Right atrium auricular region (tissue), 2 donors: ENCODE data around the gene PRR20G. TPM values are rescaled to one million over a fixed set of nuclear protein-coding genes. Genes with fewer than 3 reads are reported as not detected.

Experiments
- DNase-seq: peaks from one replicate; pipeline ENCODE4 v3.0.0-alpha.2; 2019; ENCODE audit warnings: low spot score
- H3K27ac ChIP-seq, 2 donors: fragments of 200-600 bp; sonication (generic); 1 replicate in 1 of 2; 2 replicates in 1 of 2; pipeline ENCODE4 v1.5.1; 2016 to 2019
- H3K27me3 ChIP-seq, 2 donors: fragments of 200-600 bp; sonication (generic); one replicate each; pipeline versions ENCODE4 v1.5.1 to v1.6.0; 2017 to 2019
- H3K36me3 ChIP-seq: fragments of 200-600 bp; sonication (generic); one replicate; pipeline ENCODE4 v1.5.1; 2016
- H3K4me1 ChIP-seq, 2 donors: fragments of 200-600 bp; sonication (generic); one replicate each; pipeline versions ENCODE4 v1.5.1 to v1.6.0; 2017 to 2019
- H3K4me3 ChIP-seq, 2 donors: fragments of 200-600 bp; sonication (generic); 1 replicate in 1 of 2; 2 replicates in 1 of 2; pipeline ENCODE4 v1.5.1; 2017 to 2019; ENCODE audit warnings: mild to moderate bottlenecking in 1 of 2, moderate library complexity in 1 of 2
- H3K9me3 ChIP-seq, 2 donors: fragments of 200-600 bp; sonication (generic); one replicate each; pipeline ENCODE4 v1.5.1; 2019
- total RNA-seq, 2 donors: library from RNA; depleted of rRNA; stranded (reverse); fragments of >200 nt; gene quantifications; one replicate each; pipeline ENCODE4 v1.1.0, GENCODE V29; 2016
- TF ChIP-seq, protein P1 (sequence below), 2 donors: fragments of 200-600 bp; sonication (generic); IDR thresholded peaks; one replicate each; pipeline ENCODE4 v1.5.1; 2019; ENCODE audit warnings: antibody characterized with exemption in 2 of 2

The PRR20G gene
- total RNA-seq, 2 donors from 2014 or later: not detected

DNA sequence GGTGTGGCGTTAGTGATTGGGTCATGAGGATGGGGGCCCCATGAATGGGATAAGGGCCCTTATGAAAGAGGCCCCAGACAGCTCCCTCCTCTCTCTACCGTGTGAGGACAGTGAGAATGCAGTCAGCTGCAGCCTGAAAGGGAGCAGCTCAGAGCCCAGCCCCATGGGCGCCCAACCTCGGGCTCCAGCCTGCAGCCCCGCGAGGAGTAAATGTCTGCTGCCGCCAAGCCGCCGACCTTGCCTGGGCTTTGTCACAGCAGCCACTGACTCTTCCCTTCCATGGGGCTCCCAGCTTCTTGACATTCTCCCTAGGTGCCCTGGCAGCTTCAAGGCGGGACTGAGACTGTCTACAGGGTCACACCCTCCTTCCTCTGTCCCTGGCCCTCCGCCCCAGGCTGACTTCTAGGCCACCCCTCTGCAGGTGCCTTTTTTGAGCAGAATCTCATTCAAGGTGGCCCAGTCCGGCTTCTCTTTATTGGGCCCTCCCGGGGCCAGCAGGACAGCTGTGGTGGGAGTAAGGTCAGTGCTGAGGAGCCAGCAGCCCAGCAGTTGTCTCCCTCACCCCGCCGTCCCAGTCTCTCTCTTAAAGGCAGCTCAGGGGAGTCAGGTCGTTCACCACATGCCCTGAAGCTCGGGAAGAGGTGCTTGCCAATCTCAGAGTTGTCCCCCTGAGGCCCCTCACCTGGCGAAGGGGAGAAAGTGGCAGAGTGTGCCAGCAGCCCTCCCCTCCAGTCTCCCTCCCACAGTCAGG is 18.7 kb upstream of the PRR20G start:
- Histone ChIP-seq H3K27ac (no peak overlapping the region), H3K36me3 (no peaks in the 10 kb centered on the region), H3K9me3 (no peaks in the 10 kb centered on the region), H3K4me1 (no peaks in the 10 kb centered on the region), H3K4me3 (no peak overlapping the region), H3K27me3 (no peaks in the 10 kb centered on the region)
- TF ChIP-seq, protein P1, sequence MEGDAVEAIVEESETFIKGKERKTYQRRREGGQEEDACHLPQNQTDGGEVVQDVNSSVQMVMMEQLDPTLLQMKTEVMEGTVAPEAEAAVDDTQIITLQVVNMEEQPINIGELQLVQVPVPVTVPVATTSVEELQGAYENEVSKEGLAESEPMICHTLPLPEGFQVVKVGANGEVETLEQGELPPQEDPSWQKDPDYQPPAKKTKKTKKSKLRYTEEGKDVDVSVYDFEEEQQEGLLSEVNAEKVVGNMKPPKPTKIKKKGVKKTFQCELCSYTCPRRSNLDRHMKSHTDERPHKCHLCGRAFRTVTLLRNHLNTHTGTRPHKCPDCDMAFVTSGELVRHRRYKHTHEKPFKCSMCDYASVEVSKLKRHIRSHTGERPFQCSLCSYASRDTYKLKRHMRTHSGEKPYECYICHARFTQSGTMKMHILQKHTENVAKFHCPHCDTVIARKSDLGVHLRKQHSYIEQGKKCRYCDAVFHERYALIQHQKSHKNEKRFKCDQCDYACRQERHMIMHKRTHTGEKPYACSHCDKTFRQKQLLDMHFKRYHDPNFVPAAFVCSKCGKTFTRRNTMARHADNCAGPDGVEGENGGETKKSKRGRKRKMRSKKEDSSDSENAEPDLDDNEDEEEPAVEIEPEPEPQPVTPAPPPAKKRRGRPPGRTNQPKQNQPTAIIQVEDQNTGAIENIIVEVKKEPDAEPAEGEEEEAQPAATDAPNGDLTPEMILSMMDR (IDR thresholded peaks at IDR 0.05): no peak
- no peak for DNase-seq

DNA sequence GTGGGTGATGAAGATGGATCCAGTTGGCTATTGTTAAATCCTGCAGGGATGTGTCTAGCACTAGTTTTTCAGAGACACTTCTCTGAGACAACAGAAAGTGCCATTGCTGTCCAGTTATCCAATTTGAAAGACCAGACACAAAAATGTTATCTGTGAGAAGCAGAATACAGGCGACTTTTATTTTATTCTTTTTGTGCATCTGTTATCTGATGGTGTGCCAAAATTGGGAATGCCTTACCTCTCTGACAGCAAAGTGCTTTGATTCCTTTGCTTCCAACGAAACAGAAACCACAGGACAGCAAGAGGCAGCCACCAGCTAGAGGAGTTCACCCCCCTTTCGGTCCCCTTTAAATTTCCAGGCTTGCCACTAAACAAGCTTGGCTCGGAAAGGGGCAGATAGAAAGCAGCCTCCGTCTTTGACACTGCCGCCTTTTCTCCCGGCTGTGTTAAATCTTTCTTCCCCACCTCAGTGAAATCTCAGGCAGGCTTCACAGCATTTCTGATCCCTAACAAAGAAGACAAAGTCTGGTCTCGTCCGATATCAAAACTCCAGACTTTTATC is 17.7 kb upstream of the PRR20G start:
- H3K36me3 ChIP-seq: no peaks in the 10 kb centered on the region
- H3K9me3 ChIP-seq: no peaks in the 10 kb centered on the region
- H3K4me3 ChIP-seq: no peak overlapping the region
- no peaks in the 10 kb centered on the region for H3K4me1 ChIP-seq
- no peak overlapping the region for H3K27ac ChIP-seq
- TF ChIP-seq, protein P1 (IDR thresholded peaks at IDR 0.05): no peak
- DNase-seq: no peak
- no peaks in the 10 kb centered on the region for H3K27me3 ChIP-seq

DNA sequence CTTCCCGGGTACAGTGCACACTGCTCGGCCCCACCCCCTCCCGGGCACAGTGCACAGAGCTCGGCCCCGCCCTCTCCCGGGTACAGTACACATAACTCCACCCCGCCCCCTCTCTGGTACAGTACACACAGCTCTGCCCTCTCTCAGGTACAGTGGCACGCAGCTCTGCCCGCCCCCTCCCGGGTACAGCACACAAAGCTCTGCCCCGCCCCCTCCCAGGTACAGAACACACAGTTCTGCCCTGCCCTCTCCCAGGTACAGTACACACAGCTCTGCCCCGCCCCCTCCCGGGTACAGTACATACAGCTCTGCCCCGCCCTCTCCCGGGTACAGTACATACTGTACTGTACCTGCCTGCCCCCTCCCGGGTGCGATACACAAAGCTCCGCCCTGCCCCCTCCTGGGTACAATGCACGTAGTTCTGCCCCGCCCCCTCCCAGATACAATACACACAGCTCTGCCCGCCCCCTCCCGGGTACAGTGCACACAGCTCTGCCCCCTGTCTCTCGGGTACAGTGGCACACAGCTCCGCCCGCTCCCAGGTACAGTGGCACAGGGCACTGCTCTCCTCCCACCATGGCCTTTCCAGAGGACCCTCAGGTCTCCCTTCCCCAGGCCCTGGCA is 16.4 kb upstream of the PRR20G start:
- H3K4me1 ChIP-seq: no peaks in the 10 kb centered on the region
- no peak for DNase-seq
- no peaks in the 10 kb centered on the region for H3K27me3 ChIP-seq
- H3K36me3 ChIP-seq: no peaks in the 10 kb centered on the region
- no peak overlapping the region for H3K4me3 ChIP-seq
- no peak overlapping the region for H3K27ac ChIP-seq
- TF ChIP-seq, protein P1 (IDR thresholded peaks at IDR 0.05): no peak
- H3K9me3 ChIP-seq: no peaks in the 10 kb centered on the region

DNA sequence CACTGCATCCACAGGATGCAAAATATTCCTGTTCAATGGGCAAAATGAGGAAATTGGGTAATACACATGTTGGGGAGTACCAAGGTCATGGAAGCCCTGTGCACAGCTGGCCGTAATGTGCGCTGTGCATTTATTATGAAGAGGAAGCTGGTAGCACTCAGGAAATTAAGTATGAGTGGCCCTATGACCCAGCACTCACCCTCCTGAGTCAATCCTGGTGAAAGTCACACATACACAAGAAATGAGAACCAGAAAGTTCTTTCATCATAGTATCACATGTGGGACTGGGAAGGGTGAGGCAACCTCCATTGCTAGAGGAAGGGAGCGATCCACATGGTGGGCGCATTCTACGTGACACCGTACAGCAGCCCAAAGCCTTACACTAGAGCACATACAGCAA is 11.4 kb upstream of the PRR20G start:
- no peaks in the 10 kb centered on the region for H3K4me1 ChIP-seq
- H3K36me3 ChIP-seq: no peaks in the 10 kb centered on the region
- no peaks in the 10 kb centered on the region for H3K27me3 ChIP-seq
- H3K4me3 ChIP-seq: no peak overlapping the region
- DNase-seq: peak; percentile 60
- H3K27ac ChIP-seq: no peak overlapping the region
- TF ChIP-seq, protein P1 (IDR thresholded peaks at IDR 0.05): no peak
- no peaks in the 10 kb centered on the region for H3K9me3 ChIP-seq

DNA sequence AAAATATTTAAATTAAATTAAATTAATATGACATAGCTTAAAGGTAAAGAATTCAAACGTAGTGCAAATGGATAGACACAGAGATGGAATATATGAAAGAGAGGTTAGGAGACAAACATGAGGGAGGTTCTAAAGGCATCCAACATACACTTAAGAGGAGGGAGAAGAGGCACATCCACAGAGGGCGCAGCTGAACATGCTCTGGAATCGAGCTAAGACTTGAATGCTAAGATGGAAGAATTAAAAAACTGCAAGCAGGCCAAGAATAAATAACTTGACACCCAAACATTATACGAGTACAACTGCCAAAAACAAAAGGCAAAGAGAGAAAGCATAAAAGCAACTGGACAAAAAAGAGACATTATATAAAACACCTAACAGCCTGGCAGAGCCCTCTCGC is 9.1 kb upstream of the PRR20G start:
- TF ChIP-seq, protein P1 (IDR thresholded peaks at IDR 0.05): no peak
- no peaks in the 10 kb centered on the region for H3K9me3 ChIP-seq
- DNase-seq: no peak

More for the DNA sequence above, 9.1 kb upstream of the PRR20G start:
- Histone ChIP-seq H3K4me1 (no peaks in the 10 kb centered on the region), H3K27ac (no peak overlapping the region), H3K36me3 (no peaks in the 10 kb centered on the region), H3K4me3 (no peak overlapping the region), H3K27me3 (no peaks in the 10 kb centered on the region)
